ENCODE measurements around the gene ME3.

DNA sequence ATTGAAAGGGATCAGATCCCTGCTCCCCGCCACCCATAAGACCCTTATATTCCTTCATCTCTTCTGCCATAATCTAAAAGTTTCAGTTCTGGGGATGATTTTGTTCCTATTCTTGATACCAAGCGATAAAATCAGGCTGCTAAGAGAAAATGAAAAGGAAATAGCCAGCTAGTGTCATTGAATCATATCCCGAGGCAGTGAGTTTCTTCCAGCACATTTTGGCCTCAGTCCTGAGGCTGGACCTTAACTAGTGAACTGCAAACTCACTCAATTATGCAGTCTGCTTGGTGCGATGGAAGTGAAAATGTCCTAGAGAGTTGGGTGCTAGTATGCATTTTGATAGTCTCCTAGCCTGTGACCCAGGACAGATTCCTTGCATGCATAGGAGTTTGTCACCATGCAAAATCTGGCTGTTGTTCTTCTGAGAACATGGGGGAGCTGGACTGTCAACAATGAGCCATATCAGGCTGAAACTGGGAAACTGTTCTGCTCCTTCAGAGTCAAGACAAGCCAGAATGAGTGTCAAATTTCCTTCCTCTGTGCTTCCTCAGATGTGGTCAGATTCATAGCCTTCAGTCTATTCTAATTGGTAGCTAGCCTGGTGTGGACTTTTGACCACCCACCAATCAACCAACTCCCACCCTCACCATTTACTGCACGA, 194.8 kb downstream of the ME3 start:
- TF ChIP-seq, protein P1, sequence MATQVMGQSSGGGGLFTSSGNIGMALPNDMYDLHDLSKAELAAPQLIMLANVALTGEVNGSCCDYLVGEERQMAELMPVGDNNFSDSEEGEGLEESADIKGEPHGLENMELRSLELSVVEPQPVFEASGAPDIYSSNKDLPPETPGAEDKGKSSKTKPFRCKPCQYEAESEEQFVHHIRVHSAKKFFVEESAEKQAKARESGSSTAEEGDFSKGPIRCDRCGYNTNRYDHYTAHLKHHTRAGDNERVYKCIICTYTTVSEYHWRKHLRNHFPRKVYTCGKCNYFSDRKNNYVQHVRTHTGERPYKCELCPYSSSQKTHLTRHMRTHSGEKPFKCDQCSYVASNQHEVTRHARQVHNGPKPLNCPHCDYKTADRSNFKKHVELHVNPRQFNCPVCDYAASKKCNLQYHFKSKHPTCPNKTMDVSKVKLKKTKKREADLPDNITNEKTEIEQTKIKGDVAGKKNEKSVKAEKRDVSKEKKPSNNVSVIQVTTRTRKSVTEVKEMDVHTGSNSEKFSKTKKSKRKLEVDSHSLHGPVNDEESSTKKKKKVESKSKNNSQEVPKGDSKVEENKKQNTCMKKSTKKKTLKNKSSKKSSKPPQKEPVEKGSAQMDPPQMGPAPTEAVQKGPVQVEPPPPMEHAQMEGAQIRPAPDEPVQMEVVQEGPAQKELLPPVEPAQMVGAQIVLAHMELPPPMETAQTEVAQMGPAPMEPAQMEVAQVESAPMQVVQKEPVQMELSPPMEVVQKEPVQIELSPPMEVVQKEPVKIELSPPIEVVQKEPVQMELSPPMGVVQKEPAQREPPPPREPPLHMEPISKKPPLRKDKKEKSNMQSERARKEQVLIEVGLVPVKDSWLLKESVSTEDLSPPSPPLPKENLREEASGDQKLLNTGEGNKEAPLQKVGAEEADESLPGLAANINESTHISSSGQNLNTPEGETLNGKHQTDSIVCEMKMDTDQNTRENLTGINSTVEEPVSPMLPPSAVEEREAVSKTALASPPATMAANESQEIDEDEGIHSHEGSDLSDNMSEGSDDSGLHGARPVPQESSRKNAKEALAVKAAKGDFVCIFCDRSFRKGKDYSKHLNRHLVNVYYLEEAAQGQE (IDR thresholded peaks at IDR 0.05; ENCODE audit: low read depth), result no peak
- TF ChIP-seq, protein P2, sequence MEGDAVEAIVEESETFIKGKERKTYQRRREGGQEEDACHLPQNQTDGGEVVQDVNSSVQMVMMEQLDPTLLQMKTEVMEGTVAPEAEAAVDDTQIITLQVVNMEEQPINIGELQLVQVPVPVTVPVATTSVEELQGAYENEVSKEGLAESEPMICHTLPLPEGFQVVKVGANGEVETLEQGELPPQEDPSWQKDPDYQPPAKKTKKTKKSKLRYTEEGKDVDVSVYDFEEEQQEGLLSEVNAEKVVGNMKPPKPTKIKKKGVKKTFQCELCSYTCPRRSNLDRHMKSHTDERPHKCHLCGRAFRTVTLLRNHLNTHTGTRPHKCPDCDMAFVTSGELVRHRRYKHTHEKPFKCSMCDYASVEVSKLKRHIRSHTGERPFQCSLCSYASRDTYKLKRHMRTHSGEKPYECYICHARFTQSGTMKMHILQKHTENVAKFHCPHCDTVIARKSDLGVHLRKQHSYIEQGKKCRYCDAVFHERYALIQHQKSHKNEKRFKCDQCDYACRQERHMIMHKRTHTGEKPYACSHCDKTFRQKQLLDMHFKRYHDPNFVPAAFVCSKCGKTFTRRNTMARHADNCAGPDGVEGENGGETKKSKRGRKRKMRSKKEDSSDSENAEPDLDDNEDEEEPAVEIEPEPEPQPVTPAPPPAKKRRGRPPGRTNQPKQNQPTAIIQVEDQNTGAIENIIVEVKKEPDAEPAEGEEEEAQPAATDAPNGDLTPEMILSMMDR (IDR thresholded peaks at IDR 0.05 in 2 of 3, conservative IDR thresholded peaks at IDR 0.05 in 1 of 3; ENCODE audit: borderline replicate concordance in 1 of 3, insufficient read depth in 1 of 3, low read depth in 2 of 3, low read length in 2 of 3), result no peak

Data from HCT116 (cell line).